Placental epithelial cell (primary cell): Measurements from ENCODE around the gene PGBD5. TPM values are rescaled to one million over a fixed set of nuclear protein-coding genes. Genes with fewer than 3 reads are reported as not detected.

Experiments used
- total RNA-seq: library from RNA; depleted of rRNA; stranded (reverse); fragments of >200 nt; gene quantifications from 2 replicates; pipeline ENCODE4 v1.2.3, GENCODE V29; 2012

The PGBD5 gene, protein sequence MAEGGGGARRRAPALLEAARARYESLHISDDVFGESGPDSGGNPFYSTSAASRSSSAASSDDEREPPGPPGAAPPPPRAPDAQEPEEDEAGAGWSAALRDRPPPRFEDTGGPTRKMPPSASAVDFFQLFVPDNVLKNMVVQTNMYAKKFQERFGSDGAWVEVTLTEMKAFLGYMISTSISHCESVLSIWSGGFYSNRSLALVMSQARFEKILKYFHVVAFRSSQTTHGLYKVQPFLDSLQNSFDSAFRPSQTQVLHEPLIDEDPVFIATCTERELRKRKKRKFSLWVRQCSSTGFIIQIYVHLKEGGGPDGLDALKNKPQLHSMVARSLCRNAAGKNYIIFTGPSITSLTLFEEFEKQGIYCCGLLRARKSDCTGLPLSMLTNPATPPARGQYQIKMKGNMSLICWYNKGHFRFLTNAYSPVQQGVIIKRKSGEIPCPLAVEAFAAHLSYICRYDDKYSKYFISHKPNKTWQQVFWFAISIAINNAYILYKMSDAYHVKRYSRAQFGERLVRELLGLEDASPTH
- total RNA-seq, result 0.11 and 0.79 TPM in 2 replicates

DNA sequence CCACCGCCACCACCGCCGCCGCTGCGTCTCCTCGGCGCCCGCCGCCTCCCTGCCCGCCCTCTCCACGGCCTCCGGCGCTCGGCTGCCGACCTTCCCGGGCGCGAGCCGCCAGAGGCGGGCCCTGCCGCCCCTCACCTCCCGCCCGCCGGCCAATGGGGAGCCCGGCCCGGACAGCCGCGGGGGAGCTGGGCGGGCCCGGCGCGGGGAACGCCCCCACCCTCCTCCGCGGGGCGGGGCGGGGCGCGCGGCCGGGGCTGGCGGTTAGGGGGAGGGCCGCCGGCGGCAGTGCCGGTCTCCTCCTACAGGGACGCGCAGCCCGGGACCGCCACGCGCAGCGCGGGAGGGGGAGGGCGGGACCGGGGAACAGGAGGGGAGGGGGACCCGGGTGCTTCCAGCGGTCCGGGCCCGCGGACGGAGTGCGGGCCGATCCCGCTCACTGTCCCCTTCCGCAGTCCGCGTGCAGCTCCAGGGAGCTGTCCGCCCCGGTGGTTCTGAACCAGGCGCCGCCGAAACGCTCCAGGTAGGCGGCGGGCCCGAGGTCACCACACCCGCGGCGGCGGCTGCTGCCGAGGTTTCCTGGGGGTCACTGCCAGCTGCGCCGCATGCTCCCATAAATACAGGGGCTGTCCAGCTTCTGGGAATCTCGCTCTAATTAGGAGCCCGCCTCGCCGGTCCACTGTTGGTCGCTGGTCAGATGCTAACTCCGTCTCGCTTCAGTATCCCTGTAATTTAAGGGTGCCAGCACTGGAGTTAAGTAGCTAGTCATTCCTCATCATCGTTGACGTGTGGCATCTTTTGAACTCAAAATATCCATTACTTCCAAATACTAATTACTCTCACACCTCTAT is at the start of gene PGBD5:
Gene PGBD5 (minus strand): TSS at position 87 of the 848 bp plus-strand sequence. CDS start 404 bp downstream, outside the sequence.

Other genes starting within 250 kb of the PGBD5 start
- 15.7 and 22.1 TPM in 2 replicates for gene COG2, start 216.1 kb upstream of the PGBD5 start, total RNA-seq